OCI-LY3 (cell line): ENCODE measurements around the gene ISG20L2.

Experiments
- H2AFZ ChIP-seq: fragments of 200-600, 300-600 bp; shearing (Covaris generic); 2 replicates; pipeline ENCODE4 v1.6.0; 2014; ENCODE audit warnings: antibody characterized with exemption, low read depth, low read length
- H3K27ac ChIP-seq: fragments of 200-600, 300-600 bp; sonication (generic); 2 replicates; pipeline ENCODE4 v1.5.1; 2014; ENCODE audit warnings: mild to moderate bottlenecking, low read length, moderate library complexity, mixed read lengths
- H3K27me3 ChIP-seq: fragments of 200-600, 300-600 bp; sonication (generic); 2 replicates; pipeline ENCODE4 v1.6.1; 2014; ENCODE audit warnings: low read depth, low read length, mixed read lengths
- H3K36me3 ChIP-seq: fragments of 200-600, 300-600 bp; sonication (generic); replicated peaks from 2 replicates; pipeline ENCODE3; 2014; ENCODE audit warnings: low read depth, low read length, mixed read lengths
- H3K4me1 ChIP-seq: fragments of 300-600, 200-600 bp; sonication (generic); 2 replicates; pipeline ENCODE4 v1.6.1; 2014; ENCODE audit warnings: low read length, mixed read lengths
- H3K4me2 ChIP-seq: fragments of 200-600, 300-600 bp; sonication (generic); 2 replicates; pipeline ENCODE4 v1.6.1; 2014; ENCODE audit warnings: low read length, mixed read lengths
- H3K4me3 ChIP-seq: fragments of 300-600, 200-600 bp; sonication (generic); 2 replicates; pipeline ENCODE4 v1.5.1; 2014; ENCODE audit warnings: antibody characterized with exemption, mild to moderate bottlenecking, low read length, moderate library complexity
- H3K79me2 ChIP-seq: fragments of 300-600, 200-600 bp; shearing (Covaris generic); 2 replicates; pipeline ENCODE4 v1.6.1; 2014; ENCODE audit warnings: mild to moderate bottlenecking, low read length, mixed read lengths
- H3K9ac ChIP-seq: fragments of 300-600, 200-600 bp; shearing (Covaris generic); 2 replicates; pipeline ENCODE4 v1.6.0; 2014; ENCODE audit warnings: mild to moderate bottlenecking, low read length, moderate library complexity
- H3K9me3 ChIP-seq: fragments of 200-600, 300-600 bp; shearing (Covaris generic); 2 replicates; pipeline ENCODE4 v1.6.1; 2014; ENCODE audit warnings: low read length, mixed read lengths; ENCODE audit not compliant: insufficient read depth
- H4K20me1 ChIP-seq: fragments of 200-600, 300-600 bp; sonication (generic); 2 replicates; pipeline ENCODE4 v1.6.1; 2016; ENCODE audit warnings: low read length, mixed read lengths; ENCODE audit not compliant: insufficient read depth
- EZH2phosphoT487 ChIP-seq: fragments of 200-600 bp; shearing (Covaris generic); IDR thresholded peaks from 2 replicates; pipeline ENCODE4 v1.6.1; 2018; ENCODE audit warnings: antibody characterized with exemption, mixed run types, low read depth
- TF ChIP-seq, protein P1 (sequence below): fragments of 200-600, 300-600 bp; sonication (generic); IDR thresholded peaks from 2 replicates; pipeline ENCODE4 v1.5.1; 2014; ENCODE audit warnings: antibody characterized with exemption, low read length, low read depth

The ISG20L2 gene

DNA sequence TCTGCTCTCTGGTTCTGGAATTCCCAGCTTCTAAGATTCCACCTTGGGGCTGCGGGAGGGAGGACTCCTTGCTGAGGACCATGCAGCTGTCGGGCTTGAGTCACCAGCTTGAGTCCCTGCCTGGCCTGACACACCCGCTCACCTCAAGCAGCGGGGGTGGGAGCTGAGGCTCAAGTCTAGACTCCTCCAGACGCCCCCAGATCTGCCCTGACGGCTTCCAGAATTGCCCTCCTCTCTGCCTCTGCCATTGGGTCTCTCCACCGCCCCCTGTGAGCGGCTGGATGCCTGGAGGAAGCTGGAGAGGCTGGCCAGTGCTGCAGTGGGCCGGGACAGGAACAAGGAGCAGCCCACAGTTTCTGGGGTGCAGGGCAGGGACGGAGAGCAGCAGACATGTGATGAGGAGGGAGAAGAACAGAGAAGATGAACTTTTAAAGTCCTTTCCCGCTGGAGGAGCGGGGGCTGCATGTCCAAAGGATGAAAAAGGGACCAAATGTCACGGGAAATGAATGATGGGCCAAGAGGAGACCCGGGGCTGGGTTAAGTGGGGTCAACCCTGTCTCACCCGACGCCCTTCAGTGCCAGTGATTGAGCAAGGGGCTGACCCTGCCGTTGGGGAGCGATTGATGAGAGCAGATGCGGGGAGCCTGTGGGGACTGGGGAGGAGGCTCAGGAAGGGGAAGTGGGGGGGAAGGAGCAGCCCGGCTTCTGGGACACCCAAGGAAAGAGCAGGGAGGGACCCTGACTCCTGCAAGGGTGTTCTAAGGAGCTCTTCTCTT, 36.7 kb downstream of the ISG20L2 start:
- H2AFZ ChIP-seq: no peak overlapping the region
- H3K4me2 ChIP-seq: no peak overlapping the region
- no peak overlapping the region for H3K9ac ChIP-seq
- no peaks in the 10 kb centered on the region for H3K36me3 ChIP-seq
- no peak overlapping the region for H3K27ac ChIP-seq
- no peaks in the 10 kb centered on the region for H3K9me3 ChIP-seq
- H4K20me1 ChIP-seq: no peaks in the 10 kb centered on the region
- no peaks in the 10 kb centered on the region for H3K79me2 ChIP-seq
- H3K4me1 ChIP-seq: peaks cover 11% of the 10 kb centered on the region
- H3K4me3 ChIP-seq: no peak overlapping the region
- 0 out of 2 replicates have a peak, but pooled peaks have one; percentile 8 for TF ChIP-seq EZH2phosphoT487
- TF ChIP-seq, protein P1, sequence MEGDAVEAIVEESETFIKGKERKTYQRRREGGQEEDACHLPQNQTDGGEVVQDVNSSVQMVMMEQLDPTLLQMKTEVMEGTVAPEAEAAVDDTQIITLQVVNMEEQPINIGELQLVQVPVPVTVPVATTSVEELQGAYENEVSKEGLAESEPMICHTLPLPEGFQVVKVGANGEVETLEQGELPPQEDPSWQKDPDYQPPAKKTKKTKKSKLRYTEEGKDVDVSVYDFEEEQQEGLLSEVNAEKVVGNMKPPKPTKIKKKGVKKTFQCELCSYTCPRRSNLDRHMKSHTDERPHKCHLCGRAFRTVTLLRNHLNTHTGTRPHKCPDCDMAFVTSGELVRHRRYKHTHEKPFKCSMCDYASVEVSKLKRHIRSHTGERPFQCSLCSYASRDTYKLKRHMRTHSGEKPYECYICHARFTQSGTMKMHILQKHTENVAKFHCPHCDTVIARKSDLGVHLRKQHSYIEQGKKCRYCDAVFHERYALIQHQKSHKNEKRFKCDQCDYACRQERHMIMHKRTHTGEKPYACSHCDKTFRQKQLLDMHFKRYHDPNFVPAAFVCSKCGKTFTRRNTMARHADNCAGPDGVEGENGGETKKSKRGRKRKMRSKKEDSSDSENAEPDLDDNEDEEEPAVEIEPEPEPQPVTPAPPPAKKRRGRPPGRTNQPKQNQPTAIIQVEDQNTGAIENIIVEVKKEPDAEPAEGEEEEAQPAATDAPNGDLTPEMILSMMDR: no peak
- H3K27me3 ChIP-seq: peaks cover 51% of the 10 kb centered on the region

DNA sequence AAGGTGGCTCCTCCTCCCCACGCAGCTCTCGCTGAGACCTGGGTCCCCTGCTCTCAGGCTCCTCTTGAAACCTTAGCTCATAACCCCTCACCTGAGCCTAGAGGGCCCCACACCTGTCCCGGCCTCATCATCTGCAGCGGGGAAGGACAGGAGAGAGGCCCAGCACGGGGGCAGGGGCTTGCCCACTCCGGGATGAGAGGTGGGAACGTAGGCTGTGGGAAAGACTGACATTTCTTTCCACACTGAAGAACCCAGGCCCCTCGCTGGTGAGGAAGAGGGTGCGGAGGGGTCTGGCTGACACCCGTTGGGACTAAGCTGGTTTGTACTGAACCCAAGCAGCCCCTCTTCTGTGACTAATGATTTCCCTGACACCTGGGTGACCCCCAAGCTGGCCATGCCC, 37.4 kb downstream of the ISG20L2 start:
- Histone ChIP-seq H4K20me1 (no peaks in the 10 kb centered on the region), H3K9ac (no peak overlapping the region), H3K4me3 (no peak overlapping the region), H3K27ac (no peak overlapping the region), H3K79me2 (no peaks in the 10 kb centered on the region), H3K9me3 (no peaks in the 10 kb centered on the region), H3K4me2 (no peak overlapping the region), H3K36me3 (no peaks in the 10 kb centered on the region), H2AFZ (no peak overlapping the region), H3K27me3 (peaks cover 51% of the 10 kb centered on the region), H3K4me1 (peaks cover 11% of the 10 kb centered on the region)
- TF ChIP-seq, protein P1: no peak
- no peak for TF ChIP-seq EZH2phosphoT487

DNA sequence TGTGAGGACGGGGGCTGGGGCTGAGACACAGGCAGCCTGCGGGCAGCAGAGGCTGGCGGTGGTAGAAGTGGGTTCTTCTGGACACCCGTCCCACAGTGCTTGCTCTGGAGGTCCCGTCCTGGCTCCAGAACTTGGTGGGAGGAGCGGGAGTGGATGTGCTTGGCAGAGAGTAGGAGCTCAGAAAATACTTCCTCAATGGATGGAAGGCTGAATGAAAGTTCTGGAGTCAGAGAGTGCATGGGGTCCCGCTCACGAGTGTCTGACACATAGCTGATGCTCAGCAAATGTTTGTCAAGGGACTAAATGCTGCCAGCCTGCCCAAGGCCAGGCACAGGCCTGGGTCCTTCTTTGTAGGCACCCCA, 37.9 kb downstream of the ISG20L2 start:
- peaks cover 51% of the 10 kb centered on the region for H3K27me3 ChIP-seq

DNA sequence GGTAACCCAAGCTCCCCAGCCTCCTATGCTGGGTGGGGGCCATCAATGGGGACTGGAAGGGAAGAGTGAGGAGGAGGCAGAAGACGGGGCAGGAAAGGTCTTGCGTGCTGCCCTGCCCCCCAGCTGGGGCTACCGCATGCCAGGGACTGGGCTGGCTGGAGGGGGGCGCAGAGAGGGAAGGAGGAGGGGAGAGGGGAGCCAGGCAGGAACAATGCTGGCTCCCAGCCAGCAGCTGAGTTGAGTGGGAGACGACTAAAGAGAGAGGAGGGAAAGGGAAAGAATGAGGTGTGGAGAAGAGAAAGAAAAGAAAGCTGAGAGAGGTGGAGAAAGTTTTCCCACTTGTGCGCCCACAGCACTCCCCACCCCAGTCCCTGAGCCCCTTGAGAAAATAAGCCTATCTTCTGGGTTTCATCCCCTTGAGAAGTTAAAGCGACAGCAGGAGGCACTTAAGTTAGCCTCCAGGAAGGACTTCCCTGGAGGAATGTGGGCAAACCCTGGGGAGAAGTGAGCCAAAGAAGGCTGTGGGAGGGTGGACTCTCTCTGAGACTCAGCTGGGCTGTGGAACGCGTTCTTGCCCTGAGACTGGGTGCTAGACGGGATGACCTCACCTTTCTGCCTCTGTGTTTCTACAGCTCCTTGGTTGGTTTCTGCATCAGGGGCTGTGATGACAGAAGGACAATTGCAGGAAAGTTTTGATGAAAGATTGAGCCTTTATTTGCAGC, 38.5 kb downstream of the ISG20L2 start:
- peak overlapping the region; percentile 61; the same call in 1 of the 2 replicates for H3K4me3 ChIP-seq
- no peaks in the 10 kb centered on the region for H3K79me2 ChIP-seq
- TF ChIP-seq, protein P1: no peak
- TF ChIP-seq EZH2phosphoT487: no peak
- H3K4me1 ChIP-seq: peaks cover 11% of the 10 kb centered on the region
- peaks cover 56% of the 10 kb centered on the region for H3K27me3 ChIP-seq
- H3K36me3 ChIP-seq: no peaks in the 10 kb centered on the region
- no peak overlapping the region for H3K9ac ChIP-seq
- no peaks in the 10 kb centered on the region for H3K9me3 ChIP-seq
- no peak overlapping the region for H3K27ac ChIP-seq
- H3K4me2 ChIP-seq: peak overlapping the region; percentile 86
- H2AFZ ChIP-seq: no peak overlapping the region
- H4K20me1 ChIP-seq: no peaks in the 10 kb centered on the region

More for the DNA sequence above, 37.9 kb downstream of the ISG20L2 start:
- Histone ChIP-seq H3K79me2 (no peaks in the 10 kb centered on the region), H3K27ac (no peak overlapping the region), H3K9me3 (no peaks in the 10 kb centered on the region), H3K4me2 (no peak overlapping the region), H3K36me3 (no peaks in the 10 kb centered on the region), H2AFZ (no peak overlapping the region), H3K9ac (no peak overlapping the region), H3K4me1 (peaks cover 11% of the 10 kb centered on the region), H4K20me1 (no peaks in the 10 kb centered on the region), H3K4me3 (no peak overlapping the region)
- TF ChIP-seq, protein P1: no peak
- TF ChIP-seq EZH2phosphoT487: no peak
